H4 (cell line): ENCODE results near the gene ACADM. TPM values are rescaled to one million over a fixed set of nuclear protein-coding genes. Genes with fewer than 3 reads are reported as not detected.
"Not testable (repeated sequence)": the region's sequence is repeated elsewhere in the genome, so short reads cannot be mapped to it uniquely, and the experiment has no call there.

Experiments used
- DNase-seq: peaks from one replicate; pipeline ENCODE4 v3.0.0-alpha.2; 2015; ENCODE audit warnings: low spot score
- total RNA-seq: library from RNA; depleted of rRNA; stranded (reverse); fragments of >200 nt; shearing (Covaris generic); gene quantifications from 2 replicates; pipeline ENCODE4 v1.2.3, GENCODE V29; 2014; rRNA removed

Gene ACADM
- total RNA-seq = 11.5 and 26.5 TPM in 2 replicates

- DNase-seq = peak; percentile 41
Observed at GRCh38 chr1:75724472-75725022, at the start of gene ACADM. TSS of gene ACADM (plus strand) at chr1:75724709. CDS start at chr1:75724788, 79 bp downstream.

GRCh38 chr1:75677443-75677842, 47.1 kb upstream of the ACADM start:
- DNase-seq = no peak

- not testable (repeated sequence) for DNase-seq
Observed at GRCh38 chr1:75677964-75678363, 46.5 kb upstream of the ACADM start.

- no peak for DNase-seq
Observed at GRCh38 chr1:75690547-75690946, 34.0 kb upstream of the ACADM start.

GRCh38 chr1:75693551-75693950, 31.0 kb upstream of the ACADM start:
- DNase-seq = no peak

GRCh38 chr1:75696000-75696399, 28.5 kb upstream of the ACADM start:
- DNase-seq = no peak

GRCh38 chr1:75707191-75707590, 17.3 kb upstream of the ACADM start:
- peak; percentile 4 for DNase-seq

GRCh38 chr1:75708910-75709309, 15.6 kb upstream of the ACADM start:
- DNase-seq = no peak

GRCh38 chr1:75710832-75711231, 13.7 kb upstream of the ACADM start:
- no peak for DNase-seq

- DNase-seq = no peak
Observed at GRCh38 chr1:75711846-75712245, 12.7 kb upstream of the ACADM start.

- DNase-seq = peak; percentile 3
Observed at GRCh38 chr1:75712306-75712705, 12.2 kb upstream of the ACADM start.

- no peak for DNase-seq
Observed at GRCh38 chr1:75719810-75720209, 4.7 kb upstream of the ACADM start.

- DNase-seq = no peak
Observed at GRCh38 chr1:75720325-75720724, 4.2 kb upstream of the ACADM start.

GRCh38 chr1:75720820-75721219, 3.7 kb upstream of the ACADM start:
- no peak for DNase-seq

GRCh38 chr1:75722246-75722645, 2.3 kb upstream of the ACADM start:
- DNase-seq = not testable (repeated sequence)

GRCh38 chr1:75722966-75723365, 1.5 kb upstream of the ACADM start:
- DNase-seq = no peak

- peak; percentile 67 for DNase-seq
Observed at GRCh38 chr1:75723989-75724471, 479 bp upstream of the ACADM start.

GRCh38 chr1:75725266-75725665, 757 bp downstream of the ACADM start:
- no peak for DNase-seq

GRCh38 chr1:75725861-75726361, 1.4 kb downstream of the ACADM start:
- DNase-seq = no peak

- DNase-seq = no peak
Observed at GRCh38 chr1:75727571-75727970, 3.1 kb downstream of the ACADM start.

GRCh38 chr1:75730432-75730831, 5.9 kb downstream of the ACADM start:
- no peak for DNase-seq

GRCh38 chr1:75731881-75732280, 7.4 kb downstream of the ACADM start:
- DNase-seq = no peak

GRCh38 chr1:75732703-75733102, 8.2 kb downstream of the ACADM start:
- DNase-seq = no peak

- DNase-seq = no peak
Observed at GRCh38 chr1:75733661-75734060, 9.2 kb downstream of the ACADM start.
